ENCODE measurements around the gene CDH4. TPM values are rescaled to one million over a fixed set of nuclear protein-coding genes. Genes with fewer than 3 reads are reported as not detected.
A peak's percentile ranks its signal among the peaks of the same experiment; 100 is the strongest.

CDH4 gene
- total and polyA plus RNA-seq, 10 donors, result 0.30 to 20.1 (median 7.7) TPM

DNA sequence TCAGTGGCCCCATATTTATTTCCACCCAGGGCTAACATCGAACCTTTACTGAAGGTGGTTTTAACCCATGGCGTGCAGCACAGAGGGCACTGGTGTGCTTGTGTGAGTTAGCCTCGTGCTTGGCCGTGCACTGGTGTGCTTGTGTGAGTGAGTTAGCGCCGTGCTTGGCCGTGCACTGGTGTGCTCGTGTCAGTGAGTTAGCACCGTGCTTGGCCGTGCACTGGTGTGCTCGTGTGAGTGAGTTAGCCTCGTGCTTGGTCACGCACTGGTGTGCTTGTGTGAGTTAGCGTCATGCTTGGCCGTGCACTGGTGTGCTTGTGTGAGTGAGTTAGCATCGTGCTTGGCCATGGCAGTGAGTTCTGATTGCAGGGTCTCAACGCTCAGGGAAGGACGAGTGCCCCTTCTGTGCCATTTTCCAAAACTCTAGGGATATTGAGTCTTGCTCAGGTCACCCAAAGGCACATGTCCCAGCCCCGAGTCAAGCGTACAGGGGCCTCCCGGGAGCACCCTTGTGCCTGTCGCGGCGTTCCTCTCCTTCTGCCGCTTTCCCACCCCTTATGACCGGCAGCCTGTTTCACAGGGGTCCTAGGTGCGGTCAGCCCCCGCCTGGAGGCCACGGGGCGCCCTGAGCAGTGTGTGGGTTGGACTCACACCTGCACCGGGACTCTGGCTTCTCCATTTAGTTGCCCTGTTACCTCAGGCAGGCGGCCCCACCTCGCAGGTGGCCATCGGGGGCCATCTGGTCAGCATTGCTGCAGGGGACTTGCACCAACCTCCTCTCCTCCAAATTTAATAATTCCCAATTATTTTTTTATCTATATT is 399.1 kb downstream of the CDH4 start:
- H3K4me3 ChIP-seq, result no peak overlapping the region
- H3K9me3 ChIP-seq, result peaks cover 0 to 16% (median 0%) of the 10 kb centered on the region in 8 donors
- no peaks in the 10 kb centered on the region for H3K36me3 ChIP-seq
- DNase-seq, result peak; percentile 63
- no peaks in the 10 kb centered on the region for H3K27me3 ChIP-seq (replicated peaks in 1 of 7)
- no peak overlapping the region for H3K27ac ChIP-seq
- 88 to 90% (median 88%) methylated on average over 27 to 34 of the region's 34 CpGs for WGBS, 5 donors
- no peaks in the 10 kb centered on the region for H3K4me1 ChIP-seq
- intact Hi-C loops (cut with DNase I; ENCODE audit: low total_unique reads), result no loop called here
- TF ChIP-seq, protein P1, sequence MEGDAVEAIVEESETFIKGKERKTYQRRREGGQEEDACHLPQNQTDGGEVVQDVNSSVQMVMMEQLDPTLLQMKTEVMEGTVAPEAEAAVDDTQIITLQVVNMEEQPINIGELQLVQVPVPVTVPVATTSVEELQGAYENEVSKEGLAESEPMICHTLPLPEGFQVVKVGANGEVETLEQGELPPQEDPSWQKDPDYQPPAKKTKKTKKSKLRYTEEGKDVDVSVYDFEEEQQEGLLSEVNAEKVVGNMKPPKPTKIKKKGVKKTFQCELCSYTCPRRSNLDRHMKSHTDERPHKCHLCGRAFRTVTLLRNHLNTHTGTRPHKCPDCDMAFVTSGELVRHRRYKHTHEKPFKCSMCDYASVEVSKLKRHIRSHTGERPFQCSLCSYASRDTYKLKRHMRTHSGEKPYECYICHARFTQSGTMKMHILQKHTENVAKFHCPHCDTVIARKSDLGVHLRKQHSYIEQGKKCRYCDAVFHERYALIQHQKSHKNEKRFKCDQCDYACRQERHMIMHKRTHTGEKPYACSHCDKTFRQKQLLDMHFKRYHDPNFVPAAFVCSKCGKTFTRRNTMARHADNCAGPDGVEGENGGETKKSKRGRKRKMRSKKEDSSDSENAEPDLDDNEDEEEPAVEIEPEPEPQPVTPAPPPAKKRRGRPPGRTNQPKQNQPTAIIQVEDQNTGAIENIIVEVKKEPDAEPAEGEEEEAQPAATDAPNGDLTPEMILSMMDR (IDR thresholded peaks at IDR 0.05 in 8 of 11, conservative IDR thresholded peaks at IDR 0.05 in 3 of 11), result no peak
- TF ChIP-seq POLR2A (IDR thresholded peaks at IDR 0.05) (no peak), POLR2AphosphoS5 (IDR thresholded peaks at IDR 0.05) (no peak)

DNA sequence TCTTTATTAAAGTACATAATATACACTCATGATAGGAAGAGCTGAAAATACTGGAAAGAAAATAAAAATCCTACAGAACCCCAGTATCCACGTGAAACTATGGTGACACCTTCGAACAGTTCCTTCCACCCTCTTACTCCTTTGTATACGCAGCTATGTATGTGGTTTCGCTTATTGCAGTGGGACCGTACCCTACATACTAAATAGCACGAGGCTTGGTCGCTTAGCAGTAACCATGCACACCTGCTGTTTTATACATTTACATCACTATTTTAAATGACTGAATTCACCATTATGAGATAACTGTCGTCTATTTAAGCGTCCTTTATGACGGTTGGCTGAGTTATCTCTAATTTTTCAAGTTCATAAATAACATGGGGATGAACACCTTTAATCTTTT is 400.1 kb downstream of the CDH4 start:
- Histone ChIP-seq H3K27ac (no peak overlapping the region), H3K27me3 (replicated peaks in 1 of 7) (no peaks in the 10 kb centered on the region), H3K4me3 (no peak overlapping the region), H3K36me3 (no peaks in the 10 kb centered on the region), H3K9me3 (peaks cover 0 to 16% (median 0%) of the 10 kb centered on the region in 8 donors), H3K4me1 (no peaks in the 10 kb centered on the region)
- intact Hi-C loops (cut with DNase I; ENCODE audit: low total_unique reads), result no loop called here
- no peak for DNase-seq
- WGBS, 5 donors, result 90 to 95% (median 94%) methylated on average over 10 of the region's 10 CpGs
- TF ChIP-seq, protein P1 (IDR thresholded peaks at IDR 0.05 in 8 of 11, conservative IDR thresholded peaks at IDR 0.05 in 3 of 11), result no peak
- TF ChIP-seq POLR2A (IDR thresholded peaks at IDR 0.05), result no peak
- no peak for TF ChIP-seq POLR2AphosphoS5 (IDR thresholded peaks at IDR 0.05)

DNA sequence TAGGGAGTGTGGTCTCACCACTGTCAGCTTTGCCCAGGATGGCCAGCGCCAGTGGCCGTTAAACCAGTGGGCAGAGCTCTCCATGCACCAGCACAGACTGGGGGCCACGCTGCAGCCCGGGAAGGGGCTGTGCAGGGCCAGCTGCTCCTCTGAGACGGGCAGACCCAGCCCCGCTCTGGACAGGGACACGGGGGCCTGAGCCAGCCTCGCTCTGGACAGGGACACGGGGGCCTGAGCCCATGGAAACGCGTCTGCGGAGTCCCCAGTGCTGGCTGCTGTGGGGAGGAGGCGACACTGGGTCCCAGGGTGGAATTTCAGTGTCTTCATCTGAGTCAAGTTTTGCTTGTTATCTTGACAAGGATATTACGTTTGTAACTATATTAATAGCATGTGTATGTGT is 402.7 kb downstream of the CDH4 start:
- intact Hi-C loops (cut with DNase I; ENCODE audit: low total_unique reads), result no loop called here
- Histone ChIP-seq H3K4me1 (peaks cover 0 to 2% (median 0%) of the 10 kb centered on the region in 6 donors), H3K4me3 (no peak overlapping the region), H3K9me3 (peaks cover 0 to 16% (median 0%) of the 10 kb centered on the region in 8 donors), H3K27me3 (replicated peaks in 1 of 7) (no peaks in the 10 kb centered on the region), H3K27ac (no peak overlapping the region), H3K36me3 (no peaks in the 10 kb centered on the region)
- DNase-seq, result peak; percentile 47
- WGBS, 5 donors, result 79 to 85% (median 82%) methylated on average over 11 to 14 of the region's 14 CpGs
- TF ChIP-seq, protein P1 (IDR thresholded peaks at IDR 0.05 in 8 of 11, conservative IDR thresholded peaks at IDR 0.05 in 3 of 11), result no peak

DNA sequence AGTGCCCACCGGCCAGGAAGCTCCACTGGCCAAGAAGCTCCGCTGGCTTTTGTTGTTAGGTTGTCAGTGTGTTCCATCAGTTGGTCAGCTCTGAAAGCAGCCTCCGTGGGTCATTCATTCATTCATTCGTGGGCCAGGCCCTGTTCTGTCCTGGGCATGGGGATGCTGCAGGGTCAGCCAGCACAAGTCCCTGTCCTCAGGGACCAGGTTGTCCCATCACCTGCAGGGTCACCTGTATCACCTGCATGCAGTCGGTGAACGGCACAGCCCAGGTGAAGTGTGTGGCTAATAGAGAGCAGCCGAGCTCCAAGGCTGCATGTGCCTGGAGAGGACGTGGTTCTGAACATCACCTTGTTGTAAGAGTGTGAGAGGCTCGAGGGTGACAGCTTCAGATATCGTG is 403.5 kb downstream of the CDH4 start:
- H3K27ac ChIP-seq, result no peak overlapping the region
- no peaks in the 10 kb centered on the region for H3K27me3 ChIP-seq (replicated peaks in 1 of 7)
- H3K4me1 ChIP-seq, result peaks cover 0 to 8% (median 3%) of the 10 kb centered on the region in 6 donors
- WGBS, 5 donors, result 57 to 77% (median 72%) methylated on average over 9 to 10 of the region's 10 CpGs
- TF ChIP-seq POLR2AphosphoS5 (IDR thresholded peaks at IDR 0.05), result no peak
- no peak for TF ChIP-seq POLR2A (IDR thresholded peaks at IDR 0.05)
- TF ChIP-seq, protein P1 (IDR thresholded peaks at IDR 0.05 in 8 of 11, conservative IDR thresholded peaks at IDR 0.05 in 3 of 11), result no peak
- H3K4me3 ChIP-seq, result no peak overlapping the region
- DNase-seq, result no peak
- intact Hi-C loops (cut with DNase I; ENCODE audit: low total_unique reads), result no loop called here
- H3K9me3 ChIP-seq, result peaks cover 0 to 16% (median 0%) of the 10 kb centered on the region in 8 donors
- no peaks in the 10 kb centered on the region for H3K36me3 ChIP-seq
